Large intestine (tissue), 3 donors: ENCODE results near the gene MYO1G. TPM values are rescaled to one million over a fixed set of nuclear protein-coding genes. Genes with fewer than 3 reads are reported as not detected.
A peak's percentile ranks its signal among the peaks of the same experiment; 100 is the strongest.

Experiments used
- DNase-seq, 2 donors: peaks; one replicate each; pipeline versions ENCODE4 v3.0.0 to v3.0.0-alpha.2; 2013
- H3K27ac ChIP-seq: one replicate; pipeline ENCODE4 v1.5.1; 2013; ENCODE audit warnings: low read length
- H3K27me3 ChIP-seq: 2 replicates; pipeline ENCODE4 v1.6.1; 2013; ENCODE audit warnings: low read length; ENCODE audit not compliant: control insufficient read depth, insufficient read depth
- H3K36me3 ChIP-seq: 2 replicates; pipeline ENCODE4 v1.6.1; 2013; ENCODE audit warnings: low read length; ENCODE audit not compliant: control insufficient read depth, insufficient read depth
- H3K4me1 ChIP-seq: one replicate; pipeline ENCODE4 v1.6.1; 2013; ENCODE audit warnings: low read length; ENCODE audit not compliant: control insufficient read depth, insufficient read depth
- H3K4me3 ChIP-seq: one replicate; pipeline ENCODE4 v1.5.1; 2013; ENCODE audit warnings: low read length
- H3K9me3 ChIP-seq: one replicate; pipeline ENCODE4 v1.6.1; 2013; ENCODE audit warnings: mild to moderate bottlenecking, low read depth, low read length, moderate library complexity; ENCODE audit not compliant: control insufficient read depth
- WGBS: methylation state at CpG from one replicate; pipeline ENCODE4 v1.1.5; 2013; ENCODE audit warnings: low lambda C conversion rate; ENCODE audit not compliant: insufficient coverage; 5-methylcytosine and 5-hydroxymethylcytosine counted together
- polyA plus RNA-seq: library from polyadenylated mRNA; unstranded; fragments of 120-200 nt; gene quantifications from one replicate; pipeline ENCODE4 v1.2.1, GENCODE V29; 2013

Gene MYO1G
- polyA plus RNA-seq, 1 donor, result 2.2 TPM

DNA sequence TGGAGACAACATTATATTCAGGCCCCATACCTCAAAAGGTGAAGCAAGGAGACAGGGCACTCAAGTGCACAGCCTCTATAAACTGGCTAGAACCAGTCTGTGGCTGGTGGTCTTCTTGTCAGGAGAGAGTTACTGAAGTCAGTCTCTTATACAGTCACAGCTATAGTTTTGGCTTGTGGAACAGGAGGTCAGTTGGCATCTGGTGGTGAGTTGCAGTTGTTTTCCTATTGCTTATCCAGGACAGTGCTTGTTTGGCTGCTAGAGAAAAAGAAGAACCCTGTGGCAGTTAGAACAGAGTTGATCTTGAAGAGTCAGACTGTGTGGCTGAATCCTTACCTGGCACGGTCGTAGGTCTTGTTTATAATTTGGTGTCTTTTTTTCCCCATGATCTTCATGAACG, 38.4 kb upstream of the MYO1G start:
- DNase-seq, result no peak
- no peak overlapping the region for H3K4me3 ChIP-seq
- H3K27me3 ChIP-seq, result no peaks in the 10 kb centered on the region
- H3K27ac ChIP-seq, result no peak overlapping the region
- no CpG with 5 or more reads among the region's 3 CpGs for WGBS
- H3K9me3 ChIP-seq, result no peaks in the 10 kb centered on the region
- peaks cover 3% of the 10 kb centered on the region for H3K36me3 ChIP-seq
- H3K4me1 ChIP-seq, result no peaks in the 10 kb centered on the region

- H3K27ac ChIP-seq, result no peak overlapping the region
- H3K9me3 ChIP-seq, result no peaks in the 10 kb centered on the region
- DNase-seq, result no peak
- no peak overlapping the region for H3K4me3 ChIP-seq
- peaks cover 3% of the 10 kb centered on the region for H3K36me3 ChIP-seq
- no peaks in the 10 kb centered on the region for H3K4me1 ChIP-seq
- no CpG with 5 or more reads among the region's 1 CpG for WGBS
- no peaks in the 10 kb centered on the region for H3K27me3 ChIP-seq
Measured at GRCh38 chr7:45015313-45015712, 36.5 kb upstream of the MYO1G start.

- no peak for DNase-seq
- no CpG with 5 or more reads among the region's 2 CpGs for WGBS
Measured at GRCh38 chr7:45013465-45013967, 34.7 kb upstream of the MYO1G start.

DNA sequence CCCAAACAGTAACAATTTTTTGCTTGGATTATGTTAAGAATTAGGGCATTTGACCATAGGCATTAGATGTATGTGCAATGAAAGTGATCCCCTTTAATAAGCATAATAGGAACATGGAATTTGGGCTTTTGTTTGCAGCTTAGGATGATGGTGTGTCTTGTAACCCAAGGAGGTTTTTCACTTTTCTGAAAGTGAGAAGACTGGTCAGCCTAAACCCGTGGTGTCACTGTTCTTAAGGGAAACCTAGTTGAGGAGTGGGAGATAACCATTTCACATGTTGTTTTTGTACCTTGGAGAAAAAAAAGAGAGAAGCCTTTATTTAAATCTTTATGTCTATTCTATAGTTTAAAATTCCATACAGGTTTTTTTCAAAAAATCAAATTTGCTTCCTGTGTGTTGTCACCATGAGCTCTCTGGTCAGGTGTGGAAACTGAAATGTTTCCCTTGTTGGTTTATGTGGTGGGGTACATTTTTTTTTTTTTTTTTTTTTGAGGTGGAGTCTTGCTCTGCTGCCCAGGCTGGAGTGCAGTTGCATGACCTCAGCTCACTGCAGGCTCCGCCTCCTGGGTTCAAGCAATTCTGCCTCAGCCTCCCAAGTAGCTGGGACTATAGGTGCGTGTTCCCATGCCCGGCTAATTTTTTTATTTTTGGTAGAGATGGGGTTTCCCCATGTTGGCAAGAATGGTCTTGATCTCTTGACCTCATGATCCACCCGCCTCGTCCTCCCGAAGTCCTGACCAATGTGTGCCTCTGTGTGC, 28.9 kb upstream of the MYO1G start:
- no CpG with 5 or more reads among the region's 7 CpGs for WGBS
- H3K4me1 ChIP-seq, result no peaks in the 10 kb centered on the region
- H3K9me3 ChIP-seq, result no peaks in the 10 kb centered on the region
- no peak overlapping the region for H3K4me3 ChIP-seq
- no peaks in the 10 kb centered on the region for H3K36me3 ChIP-seq
- H3K27me3 ChIP-seq, result no peaks in the 10 kb centered on the region
- no peak overlapping the region for H3K27ac ChIP-seq
- DNase-seq, result no peak

More at GRCh38 chr7:45013465-45013967, 34.7 kb upstream of the MYO1G start:
- no peaks in the 10 kb centered on the region for H3K4me1 ChIP-seq
- H3K4me3 ChIP-seq, result no peak overlapping the region
- H3K27me3 ChIP-seq, result no peaks in the 10 kb centered on the region
- no peaks in the 10 kb centered on the region for H3K9me3 ChIP-seq
- no peak overlapping the region for H3K27ac ChIP-seq
- no peaks in the 10 kb centered on the region for H3K36me3 ChIP-seq

- DNase-seq, result no peak
- no CpG with 5 or more reads among the region's 7 CpGs for WGBS
- H3K27ac ChIP-seq, result no peak overlapping the region
- no peaks in the 10 kb centered on the region for H3K9me3 ChIP-seq
- no peaks in the 10 kb centered on the region for H3K27me3 ChIP-seq
- no peak overlapping the region for H3K4me3 ChIP-seq
- H3K4me1 ChIP-seq, result no peaks in the 10 kb centered on the region
- no peaks in the 10 kb centered on the region for H3K36me3 ChIP-seq
Measured at GRCh38 chr7:45007106-45007505, 28.3 kb upstream of the MYO1G start.

DNA sequence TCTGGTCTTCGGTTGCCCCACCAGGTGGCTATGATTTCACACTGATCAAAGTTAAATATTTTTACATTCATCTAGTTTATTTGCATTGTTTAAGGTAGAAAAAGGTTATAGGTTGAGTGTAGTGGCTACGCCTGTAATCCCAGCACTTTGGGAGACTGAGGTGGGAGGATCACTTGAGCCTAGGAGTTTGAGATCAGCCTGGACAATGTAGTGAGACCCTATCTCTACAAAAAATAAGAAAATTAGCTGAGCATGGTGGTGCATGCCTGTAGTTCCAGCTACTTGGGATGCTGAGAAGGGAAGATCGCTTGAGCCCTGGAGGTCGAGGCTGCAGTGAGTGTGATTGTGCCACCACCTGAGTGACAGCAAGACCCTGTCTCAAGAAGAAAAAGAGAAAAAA, 25.0 kb upstream of the MYO1G start:
- WGBS, result no CpG with 5 or more reads among the region's 4 CpGs
- no peaks in the 10 kb centered on the region for H3K4me1 ChIP-seq
- no peaks in the 10 kb centered on the region for H3K36me3 ChIP-seq
- no peak for DNase-seq
- no peak overlapping the region for H3K4me3 ChIP-seq
- H3K27ac ChIP-seq, result no peak overlapping the region
- no peaks in the 10 kb centered on the region for H3K27me3 ChIP-seq
- H3K9me3 ChIP-seq, result no peaks in the 10 kb centered on the region

DNA sequence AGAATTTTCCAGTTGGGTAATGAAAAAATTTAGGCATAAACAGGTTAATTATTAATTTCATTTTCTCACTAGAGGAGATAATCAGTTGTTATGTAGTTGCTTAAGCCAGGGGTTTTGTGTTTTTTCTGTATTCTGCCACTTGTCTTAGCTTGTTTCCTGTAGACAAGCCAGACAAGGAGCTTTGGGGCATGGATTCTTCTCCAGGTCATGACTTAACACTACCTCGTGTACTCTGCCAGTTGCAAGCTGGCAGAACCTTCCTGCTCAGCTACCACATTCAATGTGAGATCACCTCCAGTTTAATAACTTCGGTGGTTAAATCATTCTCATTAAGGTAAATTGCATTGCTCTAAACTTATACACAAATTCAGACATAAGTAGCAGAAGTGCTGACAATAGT, 23.0 kb upstream of the MYO1G start:
- no peak overlapping the region for H3K27ac ChIP-seq
- H3K36me3 ChIP-seq, result no peaks in the 10 kb centered on the region
- H3K4me3 ChIP-seq, result no peak overlapping the region

DNA sequence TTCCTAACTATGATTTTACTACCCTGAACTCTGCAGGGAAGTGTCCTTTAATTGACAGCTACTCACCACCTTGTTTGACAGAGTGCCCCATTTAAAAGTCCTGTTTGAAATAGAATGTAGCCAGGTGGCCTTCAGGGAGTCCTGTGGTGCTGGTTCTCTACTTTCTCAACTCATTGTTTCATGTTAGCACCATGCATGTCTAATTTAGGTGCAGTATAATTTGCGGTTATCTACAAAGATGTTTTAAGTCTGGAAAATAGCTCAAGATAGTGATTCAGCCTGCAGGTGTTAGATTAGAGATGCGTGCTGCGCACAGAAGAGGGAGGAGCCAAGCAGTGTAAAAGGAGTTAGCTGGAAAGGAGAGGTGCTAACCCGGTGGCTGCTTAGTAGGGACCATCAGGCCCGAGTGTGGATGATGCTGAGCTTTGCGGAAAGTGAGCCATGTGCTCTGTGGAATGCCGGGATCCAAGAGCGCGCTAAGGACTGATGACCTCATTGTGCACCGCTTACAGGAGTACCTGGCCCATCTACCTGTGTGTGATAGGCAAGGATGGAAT, 22.4 kb upstream of the MYO1G start:
- DNase-seq, result peak; percentile 61 to 80

More for the DNA sequence above, 23.0 kb upstream of the MYO1G start:
- Histone ChIP-seq H3K9me3 (no peaks in the 10 kb centered on the region), H3K4me1 (peaks cover 10% of the 10 kb centered on the region), H3K27me3 (no peaks in the 10 kb centered on the region)
- no CpG with 5 or more reads among the region's 2 CpGs for WGBS
- no peak for DNase-seq

GRCh38 chr7:45000093-45001032, 21.5 kb upstream of the MYO1G start, which contains the start of gene CCM2:
TSS of gene CCM2 (plus strand) at chr7:45000201. CDS start at chr7:45000334, 133 bp downstream.
- H3K4me1 ChIP-seq, result peaks cover 10% of the 10 kb centered on the region
- H3K27ac ChIP-seq, result peak within 1 kb of the TSS; percentile 85
- H3K4me3 ChIP-seq, result peak within 1 kb of the TSS; percentile 73
- H3K9me3 ChIP-seq, result no peaks in the 10 kb centered on the region
- WGBS, result 7% methylated on average over 3 of the region's 77 CpGs
- H3K27me3 ChIP-seq, result no peaks in the 10 kb centered on the region
- H3K36me3 ChIP-seq, result no peaks in the 10 kb centered on the region
- DNase-seq, result peak; percentile 36 to 53

More for the DNA sequence above, 22.4 kb upstream of the MYO1G start:
- Histone ChIP-seq H3K27me3 (no peaks in the 10 kb centered on the region), H3K9me3 (no peaks in the 10 kb centered on the region), H3K27ac (peak overlapping the region; percentile 85), H3K4me3 (no peak overlapping the region), H3K36me3 (no peaks in the 10 kb centered on the region), H3K4me1 (peaks cover 10% of the 10 kb centered on the region)
- WGBS, result no CpG with 5 or more reads among the region's 10 CpGs
